ENCODE measurements around the gene AQP9. TPM values are rescaled to one million over a fixed set of nuclear protein-coding genes. Genes with fewer than 3 reads are reported as not detected.

The AQP9 gene
- total RNA-seq, 1 donor from 2014 or later = 0.77 TPM

GRCh38 chr15:58224068-58224467, 85.9 kb downstream of the AQP9 start:
- peaks cover 4% of the 10 kb centered on the region for H3K9me3 ChIP-seq (replicated peaks)
- peak; percentile 46 for DNase-seq
- H3K27ac ChIP-seq (replicated peaks) = no peak overlapping the region
- H3K36me3 ChIP-seq = no peaks in the 10 kb centered on the region
- no peaks in the 10 kb centered on the region for H3K27me3 ChIP-seq (ENCODE audit: low read depth)
- H3K4me3 ChIP-seq = no peak overlapping the region
- intact Hi-C loops (cut with micrococcal nuclease) = no loop called here
- TF ChIP-seq, protein P1, sequence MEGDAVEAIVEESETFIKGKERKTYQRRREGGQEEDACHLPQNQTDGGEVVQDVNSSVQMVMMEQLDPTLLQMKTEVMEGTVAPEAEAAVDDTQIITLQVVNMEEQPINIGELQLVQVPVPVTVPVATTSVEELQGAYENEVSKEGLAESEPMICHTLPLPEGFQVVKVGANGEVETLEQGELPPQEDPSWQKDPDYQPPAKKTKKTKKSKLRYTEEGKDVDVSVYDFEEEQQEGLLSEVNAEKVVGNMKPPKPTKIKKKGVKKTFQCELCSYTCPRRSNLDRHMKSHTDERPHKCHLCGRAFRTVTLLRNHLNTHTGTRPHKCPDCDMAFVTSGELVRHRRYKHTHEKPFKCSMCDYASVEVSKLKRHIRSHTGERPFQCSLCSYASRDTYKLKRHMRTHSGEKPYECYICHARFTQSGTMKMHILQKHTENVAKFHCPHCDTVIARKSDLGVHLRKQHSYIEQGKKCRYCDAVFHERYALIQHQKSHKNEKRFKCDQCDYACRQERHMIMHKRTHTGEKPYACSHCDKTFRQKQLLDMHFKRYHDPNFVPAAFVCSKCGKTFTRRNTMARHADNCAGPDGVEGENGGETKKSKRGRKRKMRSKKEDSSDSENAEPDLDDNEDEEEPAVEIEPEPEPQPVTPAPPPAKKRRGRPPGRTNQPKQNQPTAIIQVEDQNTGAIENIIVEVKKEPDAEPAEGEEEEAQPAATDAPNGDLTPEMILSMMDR (IDR thresholded peaks at IDR 0.05; ENCODE audit: borderline replicate concordance) = no peak
- peaks cover 25% of the 10 kb centered on the region for H3K4me1 ChIP-seq

DNA sequence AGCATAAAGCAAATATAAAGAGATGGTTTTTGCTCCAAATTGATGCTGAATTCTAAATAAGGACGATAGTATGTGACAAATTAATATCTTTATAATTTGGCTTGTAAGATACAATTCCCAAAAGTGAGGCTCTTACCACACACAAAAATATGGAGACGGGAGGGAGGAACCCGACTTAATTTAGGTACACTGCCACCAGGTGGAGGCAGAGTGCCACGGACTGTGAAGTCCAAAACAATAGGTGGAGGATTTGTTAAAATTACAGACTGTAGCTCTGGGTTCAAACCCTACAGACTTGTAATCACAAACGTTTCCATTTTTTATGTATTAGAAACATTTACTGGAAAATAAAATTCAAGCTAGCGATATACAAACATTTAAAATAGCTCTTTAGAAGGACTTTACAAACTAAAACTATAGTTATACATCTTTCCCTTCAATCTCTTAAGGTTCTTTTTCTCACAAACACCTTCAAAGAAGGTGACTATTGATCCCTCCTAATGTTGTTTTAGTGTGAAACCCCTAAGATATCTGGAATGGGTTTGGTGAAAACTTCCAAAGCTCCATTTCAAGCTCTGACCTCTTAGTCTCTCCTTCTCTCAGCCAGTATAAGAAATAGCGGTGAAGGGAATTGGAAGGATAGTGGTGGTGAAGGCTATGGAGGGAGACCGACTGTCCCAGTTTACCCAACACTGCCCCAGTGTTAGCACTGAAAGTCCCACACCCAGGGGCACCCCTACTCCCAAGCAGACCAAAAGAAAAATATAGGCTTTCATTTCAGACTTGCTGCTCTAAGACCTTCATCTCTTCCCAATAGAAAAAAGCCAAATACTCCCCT, 89.7 kb downstream of the AQP9 start:
- intact Hi-C loops (cut with micrococcal nuclease) = no loop called here
- TF ChIP-seq, protein P1 (IDR thresholded peaks at IDR 0.05; ENCODE audit: borderline replicate concordance) = peak; percentile 90
- H3K9me3 ChIP-seq (replicated peaks) = no peaks in the 10 kb centered on the region
- H3K27ac ChIP-seq (replicated peaks) = peak overlapping the region; percentile 73
- H3K4me3 ChIP-seq = no peak overlapping the region
- no peaks in the 10 kb centered on the region for H3K27me3 ChIP-seq (ENCODE audit: low read depth)
- peaks cover 41% of the 10 kb centered on the region for H3K4me1 ChIP-seq
- peak; percentile 77 for DNase-seq
- no peaks in the 10 kb centered on the region for H3K36me3 ChIP-seq

DNA sequence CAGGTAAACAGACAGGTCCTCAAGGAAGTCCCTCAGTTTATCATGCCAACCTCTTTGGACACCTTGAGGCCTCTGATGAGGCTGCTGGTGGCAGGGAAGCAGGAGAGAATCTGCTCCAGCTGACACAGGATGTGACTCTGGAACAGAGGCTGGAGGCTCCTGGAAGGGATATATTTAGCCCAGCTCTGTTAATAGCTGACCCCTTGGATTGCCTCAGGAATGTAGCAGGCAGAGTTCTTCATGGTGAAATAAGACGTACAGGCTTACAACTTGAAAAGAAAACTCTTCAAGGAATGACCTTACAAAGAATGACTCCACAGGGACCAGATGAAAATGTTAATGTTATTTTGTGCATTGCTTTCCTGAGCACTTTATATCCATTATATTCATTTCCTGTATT, 90.5 kb downstream of the AQP9 start:
- H3K36me3 ChIP-seq = no peaks in the 10 kb centered on the region
- H3K27ac ChIP-seq (replicated peaks) = peak overlapping the region; percentile 73
- no peaks in the 10 kb centered on the region for H3K27me3 ChIP-seq (ENCODE audit: low read depth)
- peaks cover 37% of the 10 kb centered on the region for H3K4me1 ChIP-seq
- intact Hi-C loops (cut with micrococcal nuclease) = no loop called here
- no peaks in the 10 kb centered on the region for H3K9me3 ChIP-seq (replicated peaks)
- no peak for DNase-seq
- no peak overlapping the region for H3K4me3 ChIP-seq
- TF ChIP-seq, protein P1 (IDR thresholded peaks at IDR 0.05; ENCODE audit: borderline replicate concordance) = no peak

- Histone ChIP-seq H3K9me3 (replicated peaks) (no peaks in the 10 kb centered on the region), H3K27ac (replicated peaks) (peak overlapping the region; percentile 73), H3K4me3 (peak overlapping the region; percentile 19), H3K27me3 (ENCODE audit: low read depth) (no peaks in the 10 kb centered on the region), H3K36me3 (no peaks in the 10 kb centered on the region), H3K4me1 (peaks cover 31% of the 10 kb centered on the region)
- DNase-seq = no peak
- intact Hi-C loops (cut with micrococcal nuclease) = no loop called here
- TF ChIP-seq, protein P1 (IDR thresholded peaks at IDR 0.05; ENCODE audit: borderline replicate concordance) = no peak
Measured at GRCh38 chr15:58229297-58229768, 91.2 kb downstream of the AQP9 start.

DNA sequence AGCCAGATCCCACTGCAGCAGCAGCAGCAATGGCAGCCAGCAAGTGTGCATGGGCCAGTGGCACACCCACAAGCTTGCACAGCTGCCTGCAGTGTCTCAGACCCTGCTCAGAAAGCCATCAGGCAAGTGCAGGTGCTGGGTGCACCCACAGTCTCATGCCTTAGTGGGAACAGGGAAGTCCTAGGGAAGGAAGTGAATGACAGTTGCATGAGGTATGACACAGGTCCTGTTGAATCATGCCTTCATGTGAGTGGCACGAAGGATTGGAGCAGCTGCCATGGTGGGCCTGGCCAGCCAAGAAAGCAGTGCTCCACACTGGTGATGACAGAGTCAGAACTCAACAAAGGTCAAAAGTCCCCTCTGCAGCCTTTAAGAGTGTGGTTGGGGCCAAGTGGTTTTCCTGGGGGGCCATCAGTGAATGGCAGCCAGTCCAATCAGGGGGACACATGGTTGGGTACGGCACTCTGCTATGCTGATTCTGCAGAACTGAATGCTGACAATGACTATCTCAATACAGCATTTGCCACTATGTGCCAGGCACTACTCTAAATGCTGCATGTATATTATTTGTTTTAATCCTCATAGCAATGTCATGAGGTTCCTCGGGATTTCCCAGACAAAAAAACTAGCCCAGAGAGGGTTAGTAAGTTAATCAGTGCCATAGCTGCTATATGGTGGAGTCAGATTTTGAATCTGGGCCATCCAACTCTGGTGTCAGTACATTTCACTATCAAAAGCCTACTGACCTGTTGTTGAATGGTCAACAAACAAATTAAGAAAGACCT, 94.3 kb downstream of the AQP9 start:
- no peak overlapping the region for H3K27ac ChIP-seq (replicated peaks)
- peaks cover 28% of the 10 kb centered on the region for H3K4me1 ChIP-seq
- H3K27me3 ChIP-seq (ENCODE audit: low read depth) = no peaks in the 10 kb centered on the region
- DNase-seq = no peak
- intact Hi-C loops (cut with micrococcal nuclease) = no loop called here
- H3K36me3 ChIP-seq = no peaks in the 10 kb centered on the region
- no peaks in the 10 kb centered on the region for H3K9me3 ChIP-seq (replicated peaks)
- TF ChIP-seq, protein P1 (IDR thresholded peaks at IDR 0.05; ENCODE audit: borderline replicate concordance) = no peak
- H3K4me3 ChIP-seq = no peak overlapping the region
